HCT116 (cell line): Measurements from ENCODE around the gene PAQR7. TPM values are rescaled to one million over a fixed set of nuclear protein-coding genes. Genes with fewer than 3 reads are reported as not detected.

ENCODE experiments used
- ATAC-seq: fragments of 200-7000 bp; cut with Tn5 transposase; 2 replicates; pipeline ENCODE4 v1.9.1; 2020; ENCODE audit warnings: mild to moderate bottlenecking, moderate library complexity
- BruUV-seq: library from RNA; stranded (reverse); fragments of 400-500 nt; replicated peaks from 2 replicates; lab custom pipeline; 2021; lab: Mats Ljungman, UMichigan
- CTCF ChIA-PET: fragments of 300-600 bp; sonication (Branson Sonifier 250); formaldehyde crosslinking; loops from one replicate; lab custom pipeline; 2021; ENCODE audit warnings: antibody characterized with exemption; lab: Charles Lee
- POLR2A ChIA-PET: fragments of 300-600, 350-600 bp; sonication (Branson Sonifier 250); formaldehyde crosslinking; loops from one replicate; lab custom pipeline; 2021; ENCODE audit warnings: antibody characterized with exemption; lab: Charles Lee
- RAD21 ChIA-PET, 2 experiments: fragments of 300-600 bp; sonication (Branson Sonifier 250); formaldehyde crosslinking; loops; one replicate each; lab custom pipeline; 2023; ENCODE audit warnings: low total read pairs in 2 of 2; ENCODE audit not compliant: uncharacterized antibody in 2 of 2, unreplicated experiment in 2 of 2, low non-redundant PET in 1 of 2; lab: Charles Lee
- DNase-seq: peaks from one replicate; pipeline ENCODE4 v3.0.0-alpha.2; 2010; ENCODE audit warnings: low read depth, low spot score
- H2AFZ ChIP-seq: fragments of 200-600 bp; shearing (Covaris generic), sonication (generic); 2 replicates; pipeline ENCODE4 v1.6.1; 2017; ENCODE audit warnings: low read depth, mixed run types, mixed read lengths, antibody characterized with exemption, low read length; ENCODE audit not compliant: poor library complexity, severe bottlenecking
- H3K27ac ChIP-seq: 2 replicates; pipeline ENCODE4 v1.5.1; 2012; ENCODE audit warnings: low read depth, low read length
- H3K27me3 ChIP-seq: fragments of 200-600 bp; sonication (generic); 2 replicates; pipeline ENCODE4 v1.6.1; 2016; ENCODE audit warnings: mixed run types, low read length, mixed read lengths; ENCODE audit not compliant: insufficient read depth
- H3K36me3 ChIP-seq, 2 experiments: fragments of 200-500 bp in 1 of 2; fragments of 200-600 bp in 1 of 2; sonication (Bioruptor generic) in 1 of 2; sonication (generic) in 1 of 2; 2 replicates each; pipeline versions ENCODE4 v1.5.1 to v1.6.1; 2014 to 2016; ENCODE audit warnings: low read length in 2 of 2, inconsistent platforms in 1 of 2, mixed read lengths in 1 of 2, mixed run types in 1 of 2; ENCODE audit not compliant: insufficient read depth in 2 of 2, control insufficient read depth in 1 of 2
- H3K4me1 ChIP-seq, 2 experiments: fragments of 200-600 bp in 1 of 2; sonication (generic) in 1 of 2; 2 replicates each; pipeline versions ENCODE4 v1.5.1 to v1.6.1; 2012 to 2017; ENCODE audit warnings: low read length in 2 of 2, inconsistent platforms in 1 of 2, mild to moderate bottlenecking in 1 of 2, mixed read lengths in 1 of 2, mixed run types in 1 of 2, moderate library complexity in 1 of 2; ENCODE audit not compliant: insufficient read depth in 2 of 2, control insufficient read depth in 1 of 2
- H3K4me2 ChIP-seq: fragments of 200-600 bp; sonication (generic); 2 replicates; pipeline ENCODE4 v1.6.1; 2017; ENCODE audit warnings: mixed run types, low read length, mixed read lengths
- H3K4me3 ChIP-seq, 2 experiments: fragments of 200-600 bp in 1 of 2; sonication (generic) in 1 of 2; replicated peaks in 1 of 2; 2 replicates each; pipeline ENCODE4 v1.5.1; 2011 to 2016; ENCODE audit warnings: low read length in 2 of 2, control low read depth in 1 of 2, low read depth in 1 of 2, mild to moderate bottlenecking in 1 of 2, mixed read lengths in 1 of 2, mixed run types in 1 of 2
- H3K79me2 ChIP-seq: fragments of 200-600 bp; sonication (generic); 2 replicates; pipeline ENCODE4 v1.6.1; 2017; ENCODE audit warnings: mild to moderate bottlenecking, mixed run types, low read length, moderate library complexity, mixed read lengths; ENCODE audit not compliant: insufficient read depth
- H3K9ac ChIP-seq: fragments of 200-600 bp; sonication (generic); 2 replicates; pipeline ENCODE4 v1.6.1; 2016; ENCODE audit warnings: low read length, mixed read lengths
- H3K9me2 ChIP-seq: fragments of 200-600 bp; sonication (generic), shearing (Covaris generic); 2 replicates; pipeline ENCODE4 v1.6.1; 2017; ENCODE audit warnings: mixed run types, mild to moderate bottlenecking, moderate library complexity; ENCODE audit not compliant: insufficient read depth
- H3K9me3 ChIP-seq, 2 experiments: fragments of 200-500 bp in 1 of 2; fragments of 200-600 bp in 1 of 2; sonication (Bioruptor generic) in 1 of 2; sonication (generic) in 1 of 2; 2 replicates each; pipeline ENCODE4 v1.6.1; 2014 to 2017; ENCODE audit warnings: low read length in 2 of 2, mixed read lengths in 2 of 2, inconsistent platforms in 1 of 2, low read depth in 1 of 2, mild to moderate bottlenecking in 1 of 2, mixed run types in 1 of 2, moderate library complexity in 1 of 2; ENCODE audit not compliant: control insufficient read depth in 1 of 2, insufficient read depth in 1 of 2
- H4K20me1 ChIP-seq: fragments of 200-600 bp; sonication (generic), shearing (Covaris generic); 2 replicates; pipeline ENCODE4 v1.6.1; 2017; ENCODE audit warnings: mixed run types, mild to moderate bottlenecking, moderate library complexity; ENCODE audit not compliant: insufficient read depth
- CBX3 ChIP-seq: IDR thresholded peaks from 2 replicates; pipeline ENCODE4 v1.6.1; 2012; ENCODE audit warnings: low read depth
- CTCF ChIP-seq, 3 experiments: fragments of 200-600 bp in 1 of 3; sonication (generic) in 1 of 3; IDR thresholded peaks in 2 of 3; conservative IDR thresholded peaks in 1 of 3; 2 replicates each; pipeline ENCODE4 v1.5.1; 2012 to 2017; ENCODE audit warnings: low read depth in 2 of 3, low read length in 2 of 3, antibody characterized with exemption in 1 of 3, borderline replicate concordance in 1 of 3, control low read depth in 1 of 3, mild to moderate bottlenecking in 1 of 3, mixed read lengths in 1 of 3, mixed run types in 1 of 3, moderate library complexity in 1 of 3; ENCODE audit not compliant: insufficient read depth in 1 of 3
- EGR1 ChIP-seq: IDR thresholded peaks from 2 replicates; pipeline ENCODE4 v1.6.1; 2012; ENCODE audit warnings: low read depth
- FOSL1 ChIP-seq: IDR thresholded peaks from 2 replicates; pipeline ENCODE4 v1.6.1; 2012; ENCODE audit warnings: low read depth
- JUND ChIP-seq: IDR thresholded peaks from 2 replicates; pipeline ENCODE4 v1.6.1; 2012
- MAX ChIP-seq: IDR thresholded peaks from 2 replicates; pipeline ENCODE4 v1.6.1; 2012
- RAD21 ChIP-seq: IDR thresholded peaks from 2 replicates; pipeline ENCODE4 v1.6.1; 2012; ENCODE audit warnings: low read depth, mild to moderate bottlenecking
- REST ChIP-seq: IDR thresholded peaks from 2 replicates; pipeline ENCODE4 v1.6.1; 2012; ENCODE audit warnings: low read depth
- SP1 ChIP-seq: IDR thresholded peaks from 2 replicates; pipeline ENCODE4 v1.6.1; 2012; ENCODE audit warnings: low read depth
- SRF ChIP-seq: IDR thresholded peaks from 2 replicates; pipeline ENCODE4 v1.6.1; 2012; ENCODE audit warnings: low read depth
- YY1 ChIP-seq: IDR thresholded peaks from 2 replicates; pipeline ENCODE4 v1.6.1; 2011; ENCODE audit warnings: low read length, low read depth, moderate library complexity, mild to moderate bottlenecking; ENCODE audit not compliant: insufficient replicate concordance; ENCODE audit errors: extremely low read depth
- ZFX ChIP-seq: fragments of 450-650 bp; IDR thresholded peaks from 2 replicates; pipeline ENCODE4 v1.6.1; 2017
- intact Hi-C: fragments of 100-400 bp; cut with micrococcal nuclease; formaldehyde crosslinking; loops from 2 replicates; pipeline ENCODE4 v1.10.0; 2022
- total RNA-seq: library from RNA; stranded (reverse); gene quantifications from one replicate; pipeline ENCODE4 v1.2.1, GENCODE V29; 2021; ENCODE audit not compliant: unreplicated experiment

PAQR7 gene
- total RNA-seq, 1 experiment from 2014 or later = 13.1 TPM

- ChIA-PET POLR2A (no interaction called here), RAD21 (no interaction called here), CTCF (no interaction called here)
- ATAC-seq = no peak
- H3K4me2 ChIP-seq = no peak overlapping the region
- no peaks in the 10 kb centered on the region for H3K4me1 ChIP-seq
- no peaks in the 10 kb centered on the region for H3K9me3 ChIP-seq
- H3K79me2 ChIP-seq = no peaks in the 10 kb centered on the region
- no peak for DNase-seq
- no peak overlapping the region for H2AFZ ChIP-seq
- H3K9ac ChIP-seq = no peak overlapping the region
- no peaks in the 10 kb centered on the region for H3K36me3 ChIP-seq
- H3K9me2 ChIP-seq = no peaks in the 10 kb centered on the region
- no peak overlapping the region for H3K4me3 ChIP-seq
- intact Hi-C loops = no loop called here
- H3K27me3 ChIP-seq = no peaks in the 10 kb centered on the region
- no peaks in the 10 kb centered on the region for H4K20me1 ChIP-seq
- H3K27ac ChIP-seq = no peak overlapping the region
- TF ChIP-seq SP1 (no peak), FOSL1 (no peak), REST (no peak), SRF (no peak), MAX (no peak), JUND (no peak), CTCF (IDR thresholded peaks at IDR 0.05 in 2 of 3, conservative IDR thresholded peaks at IDR 0.05 in 1 of 3; ENCODE audit: borderline replicate concordance in 1 of 3, insufficient read depth in 1 of 3, low read depth in 2 of 3, low read length in 2 of 3) (no peak), ZFX (no peak), CBX3 (no peak), YY1 (no peak), RAD21 (no peak), EGR1 (no peak)
- no TSS peak for BruUV-seq
Measured at GRCh38 chr1:25924454-25924853, 48.9 kb upstream of the PAQR7 start.
